Adrenal gland (tissue), 12 donors: ENCODE measurements around the gene TTC22. TPM values are rescaled to one million over a fixed set of nuclear protein-coding genes. Genes with fewer than 3 reads are reported as not detected.

Source experiments
- DNase-seq, 7 donors: peaks; one replicate each; pipeline ENCODE4 v3.0.0-alpha.2; 2019 to 2020
- H3K27ac ChIP-seq, 5 donors: fragments of 200-600 bp; sonication (generic) in 4 of 5; 1 replicate in 3 of 5; 2 replicates in 2 of 5; pipeline versions ENCODE4 v1.5.1 to v1.8.0; 2016 to 2020; ENCODE audit warnings: mild to moderate bottlenecking in 1 of 5
- H3K27me3 ChIP-seq: fragments of 200-600 bp; 2 replicates; pipeline ENCODE4 v1.8.0; 2021
- H3K36me3 ChIP-seq, 2 donors: fragments of 200-600 bp; replicated peaks in 1 of 2; 1 replicate in 1 of 2; 2 replicates in 1 of 2; pipeline versions ENCODE4 v1.5.1 to v1.8.0; 2018 to 2022
- H3K4me1 ChIP-seq, 2 donors: fragments of 200-600 bp; replicated peaks in 1 of 2; 1 replicate in 1 of 2; 2 replicates in 1 of 2; pipeline versions ENCODE4 v1.5.1 to v1.8.0; 2018 to 2021
- H3K4me3 ChIP-seq, 4 donors: fragments of 200-600 bp; sonication (generic) in 3 of 4; one replicate each; pipeline ENCODE4 v1.5.1; 2016 to 2018
- H3K9me3 ChIP-seq, 3 donors: fragments of 200-600 bp; sonication (generic) in 1 of 3; replicated peaks in 1 of 3; 1 replicate in 2 of 3; 2 replicates in 1 of 3; pipeline versions ENCODE4 v1.5.1 to v1.8.0; 2016 to 2021
- POLR2A ChIP-seq, 2 donors: fragments of 450-650 bp; IDR thresholded peaks; one replicate each; pipeline ENCODE4 v1.6.1; 2017; ENCODE audit warnings: antibody characterized with exemption in 2 of 2, mild to moderate bottlenecking in 2 of 2, moderate library complexity in 1 of 2
- WGBS, 4 donors: extraction: QIAGEN DNeasy Blood & Tissue Kit in 2 of 4; methylation state at CpG; one replicate each; pipeline versions ENCODE4 v1.1.5 to v1.1.7; 2013 to 2017; 5-methylcytosine and 5-hydroxymethylcytosine counted together
- intact Hi-C, 2 donors: fragments of 100-400 bp; cut with DNase I; formaldehyde crosslinking; loops; one replicate each; pipeline versions ENCODE4 v1.14.1 to v1.15.0; 2022 to 2023
- polyA plus RNA-seq, 3 donors: library from polyadenylated mRNA; stranded (reverse); fragments of 200-250 nt in 2 of 3; fragments of 350-450 nt in 1 of 3; fragmentation: Illumina TruSeq in 1 of 3; extraction: RNeasy Lipid Tissue Mini Kit (QIAGEN cat#74804) in 1 of 3; gene quantifications; one replicate each; pipeline ENCODE4 v1.2.3, GENCODE V29; 2013 to 2014
- total RNA-seq, 9 donors: library from RNA; depleted of rRNA in 4 of 9; stranded (reverse); fragments of >200 nt in 4 of 9; fragments of 120-200 nt in 1 of 9; fragmentation: NEBNext Ultra II Directional in 1 of 9; extraction: Animal tissue kit (Norgen Biotek cat#: 25700) in 1 of 9; gene quantifications; one replicate each; pipeline versions ENCODE4 v1.1.0 to v1.2.4, GENCODE V29; 2013 to 2023
- TF ChIP-seq, protein P1 (sequence below), 6 experiments: fragments of 450-650 bp in 4 of 6; fragments of 200-600 bp in 2 of 6; sonication (generic) in 1 of 6; IDR thresholded peaks; 1 replicate in 5 of 6; 2 replicates in 1 of 6; pipeline versions ENCODE4 v1.5.1 to v1.8.0; 2016 to 2021; ENCODE audit warnings: antibody characterized with exemption in 6 of 6, mild to moderate bottlenecking in 2 of 6, moderate library complexity in 1 of 6
- donor health status: healthy with polysubstance abuse.
- donor health status: Bipolar disorder and iron deficiency.
- donor health status: DM: yes; HTN: yes; CAD: no.
- donor health status: DM: no; HTN: no; CAD: no.
- donor health status: DM: no; HTN: no; CAD: no.
- donor health status: DM: yes; HTN: yes; CAD: no.

Gene TTC22
- total and polyA plus RNA-seq, 12 donors = 0.09 to 2.3 (median 1.7) TPM

DNA sequence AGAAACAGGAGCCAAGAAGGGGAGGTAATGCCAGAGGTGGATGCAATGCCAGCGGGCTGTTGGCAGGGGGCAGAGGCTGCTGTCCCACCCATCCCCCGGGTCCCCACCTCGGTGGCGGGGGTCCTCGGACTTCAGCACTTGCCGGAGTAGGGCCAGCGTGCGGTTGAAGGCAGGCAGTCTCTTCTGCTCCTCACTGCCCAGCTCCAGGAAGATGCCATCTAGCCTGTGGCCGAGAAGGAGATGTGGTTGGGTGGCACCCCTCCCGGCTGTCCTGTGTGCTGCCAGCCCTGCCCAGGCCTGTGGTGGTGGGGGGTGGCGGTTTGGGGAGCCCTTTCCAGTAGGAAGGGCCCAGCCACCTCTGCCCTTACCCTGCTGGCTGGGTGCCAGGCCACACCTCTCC, 13.5 kb downstream of the TTC22 start:
- no peak overlapping the region for H3K4me3 ChIP-seq
- intact Hi-C loops = no loop called here
- H3K4me1 ChIP-seq = no peaks in the 10 kb centered on the region
- DNase-seq = no peak
- H3K27ac ChIP-seq = no peak overlapping the region
- H3K27me3 ChIP-seq = no peaks in the 10 kb centered on the region
- H3K9me3 ChIP-seq = peaks cover 0 to 4% (median 0%) of the 10 kb centered on the region in 3 donors
- 80 to 91% (median 84%) methylated on average over 5 to 11 of the region's 11 CpGs for WGBS, 4 donors
- TF ChIP-seq, protein P1, sequence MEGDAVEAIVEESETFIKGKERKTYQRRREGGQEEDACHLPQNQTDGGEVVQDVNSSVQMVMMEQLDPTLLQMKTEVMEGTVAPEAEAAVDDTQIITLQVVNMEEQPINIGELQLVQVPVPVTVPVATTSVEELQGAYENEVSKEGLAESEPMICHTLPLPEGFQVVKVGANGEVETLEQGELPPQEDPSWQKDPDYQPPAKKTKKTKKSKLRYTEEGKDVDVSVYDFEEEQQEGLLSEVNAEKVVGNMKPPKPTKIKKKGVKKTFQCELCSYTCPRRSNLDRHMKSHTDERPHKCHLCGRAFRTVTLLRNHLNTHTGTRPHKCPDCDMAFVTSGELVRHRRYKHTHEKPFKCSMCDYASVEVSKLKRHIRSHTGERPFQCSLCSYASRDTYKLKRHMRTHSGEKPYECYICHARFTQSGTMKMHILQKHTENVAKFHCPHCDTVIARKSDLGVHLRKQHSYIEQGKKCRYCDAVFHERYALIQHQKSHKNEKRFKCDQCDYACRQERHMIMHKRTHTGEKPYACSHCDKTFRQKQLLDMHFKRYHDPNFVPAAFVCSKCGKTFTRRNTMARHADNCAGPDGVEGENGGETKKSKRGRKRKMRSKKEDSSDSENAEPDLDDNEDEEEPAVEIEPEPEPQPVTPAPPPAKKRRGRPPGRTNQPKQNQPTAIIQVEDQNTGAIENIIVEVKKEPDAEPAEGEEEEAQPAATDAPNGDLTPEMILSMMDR (IDR thresholded peaks at IDR 0.05) = no peak
- no peak for TF ChIP-seq POLR2A (IDR thresholded peaks at IDR 0.05)
- H3K36me3 ChIP-seq = no peaks in the 10 kb centered on the region

DNA sequence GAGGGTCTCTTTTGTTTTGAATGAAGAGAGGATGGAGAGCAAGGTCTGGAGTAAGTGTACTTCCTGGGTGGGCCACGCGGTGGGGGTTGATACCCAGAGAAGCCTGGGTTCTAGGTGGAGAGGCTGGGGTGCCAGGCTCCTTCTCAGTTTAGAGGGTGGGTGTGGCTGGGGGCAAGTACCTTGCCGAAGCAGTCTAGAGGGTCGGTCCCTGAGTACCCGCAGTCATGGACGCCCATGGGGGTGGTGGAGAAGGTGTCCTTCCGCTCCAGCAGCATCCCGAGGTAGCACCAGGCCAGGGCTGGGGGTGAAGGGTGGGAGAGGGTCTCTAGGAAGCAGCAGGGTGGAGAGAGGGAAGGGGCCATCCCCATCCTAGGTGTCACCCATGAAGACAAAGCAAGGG, 14.3 kb downstream of the TTC22 start:
- H3K27ac ChIP-seq = no peak overlapping the region
- no peaks in the 10 kb centered on the region for H3K36me3 ChIP-seq
- intact Hi-C loops = no loop called here
- no peak for TF ChIP-seq POLR2A (IDR thresholded peaks at IDR 0.05)
- TF ChIP-seq, protein P1 (IDR thresholded peaks at IDR 0.05) = no peak
- no peaks in the 10 kb centered on the region for H3K4me1 ChIP-seq
- 87 to 92% (median 90%) methylated on average over 7 to 8 of the region's 8 CpGs for WGBS, 4 donors
- no peaks in the 10 kb centered on the region for H3K27me3 ChIP-seq
- H3K9me3 ChIP-seq = peaks cover 0 to under 1% (median 0%) of the 10 kb centered on the region in 3 donors
- H3K4me3 ChIP-seq = no peak overlapping the region
- DNase-seq = no peak

DNA sequence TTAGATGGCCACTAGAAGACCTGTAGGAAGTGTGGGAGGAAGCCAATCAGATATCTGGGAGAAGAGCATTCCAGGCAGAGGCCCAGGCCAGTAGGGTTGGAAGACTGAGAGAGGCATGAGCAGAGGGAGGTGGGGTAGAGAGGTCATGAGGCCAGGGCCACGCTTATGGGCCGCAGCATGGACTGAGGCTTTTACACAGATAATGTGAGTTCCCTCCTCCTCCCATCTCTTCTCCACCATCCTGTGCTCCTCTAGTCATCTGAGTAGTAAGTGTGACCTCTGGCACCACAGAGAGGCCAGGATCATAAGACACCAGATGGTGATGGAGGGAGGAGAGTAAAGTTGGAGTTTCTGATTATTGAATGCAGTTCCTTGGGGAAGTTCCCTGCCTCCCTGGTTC, 17.1 kb downstream of the TTC22 start:
- H3K27me3 ChIP-seq = peaks cover 9% of the 10 kb centered on the region
- 66 to 90% (median 73%) methylated on average over 2 of the region's 2 CpGs for WGBS, 4 donors
- H3K36me3 ChIP-seq = no peaks in the 10 kb centered on the region
- TF ChIP-seq POLR2A (IDR thresholded peaks at IDR 0.05) = no peak
- TF ChIP-seq, protein P1 (IDR thresholded peaks at IDR 0.05) = no peak
- no peak overlapping the region for H3K27ac ChIP-seq
- H3K4me3 ChIP-seq = no peak overlapping the region
- intact Hi-C loops = no loop called here
- no peaks in the 10 kb centered on the region for H3K9me3 ChIP-seq
- DNase-seq = no peak
- no peaks in the 10 kb centered on the region for H3K4me1 ChIP-seq

DNA sequence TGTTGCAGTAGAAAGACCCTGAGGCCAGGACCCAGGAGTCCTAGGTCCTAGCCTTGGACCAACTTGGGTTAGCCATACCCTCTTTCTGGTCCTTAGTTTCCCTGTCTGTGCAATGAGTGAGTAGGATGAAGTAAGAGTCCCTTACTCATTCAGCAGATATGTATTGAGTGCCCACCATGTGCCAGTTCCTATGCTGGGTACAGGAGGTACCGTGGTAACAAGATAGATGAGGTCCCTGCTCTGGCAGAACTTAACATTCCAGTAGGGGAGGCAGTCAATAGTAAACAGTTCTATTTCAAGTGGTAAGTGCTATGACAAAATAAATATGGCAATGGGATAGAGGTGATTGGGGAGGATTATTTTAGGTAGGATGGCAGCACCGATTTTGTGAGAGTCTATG, 18.5 kb downstream of the TTC22 start:
- Histone ChIP-seq H3K4me1 (no peaks in the 10 kb centered on the region), H3K9me3 (no peaks in the 10 kb centered on the region), H3K27me3 (peaks cover 9% of the 10 kb centered on the region), H3K4me3 (no peak overlapping the region), H3K36me3 (no peaks in the 10 kb centered on the region), H3K27ac (no peak overlapping the region)
- WGBS, 4 donors = 76 to 80% (median 78%) methylated on average over 2 of the region's 2 CpGs
- no peak for DNase-seq
- TF ChIP-seq POLR2A (IDR thresholded peaks at IDR 0.05) = no peak
- TF ChIP-seq, protein P1 (IDR thresholded peaks at IDR 0.05) = no peak
- intact Hi-C loops = no loop called here
